ENCODE measurements around the gene GBE1.

DNA sequence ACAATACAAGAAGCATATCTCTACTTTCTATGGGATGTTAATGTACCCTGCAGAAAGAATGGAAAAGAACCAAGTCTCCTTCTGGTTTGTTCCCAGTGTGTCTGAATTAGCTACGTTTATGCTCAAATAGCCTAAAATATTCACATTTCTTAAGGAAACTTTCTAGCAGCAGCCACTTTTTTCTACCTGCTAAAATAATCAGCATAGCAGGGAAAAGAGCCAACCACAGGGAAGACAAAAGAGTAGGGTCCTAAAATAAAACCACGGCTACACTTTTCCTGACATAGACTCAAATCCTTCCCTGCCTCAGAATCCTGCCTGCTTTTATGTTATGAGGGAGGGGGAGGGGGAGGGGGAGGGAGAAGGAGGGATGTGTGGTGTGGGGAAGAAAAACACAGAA lies 136.7 kb downstream of the GBE1 start:
- TF ChIP-seq, protein P1, sequence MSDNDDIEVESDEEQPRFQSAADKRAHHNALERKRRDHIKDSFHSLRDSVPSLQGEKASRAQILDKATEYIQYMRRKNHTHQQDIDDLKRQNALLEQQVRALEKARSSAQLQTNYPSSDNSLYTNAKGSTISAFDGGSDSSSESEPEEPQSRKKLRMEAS (CRISPR knock-in tag; IDR thresholded peaks at IDR 0.05): no peak
- TF ChIP-seq, protein P2, sequence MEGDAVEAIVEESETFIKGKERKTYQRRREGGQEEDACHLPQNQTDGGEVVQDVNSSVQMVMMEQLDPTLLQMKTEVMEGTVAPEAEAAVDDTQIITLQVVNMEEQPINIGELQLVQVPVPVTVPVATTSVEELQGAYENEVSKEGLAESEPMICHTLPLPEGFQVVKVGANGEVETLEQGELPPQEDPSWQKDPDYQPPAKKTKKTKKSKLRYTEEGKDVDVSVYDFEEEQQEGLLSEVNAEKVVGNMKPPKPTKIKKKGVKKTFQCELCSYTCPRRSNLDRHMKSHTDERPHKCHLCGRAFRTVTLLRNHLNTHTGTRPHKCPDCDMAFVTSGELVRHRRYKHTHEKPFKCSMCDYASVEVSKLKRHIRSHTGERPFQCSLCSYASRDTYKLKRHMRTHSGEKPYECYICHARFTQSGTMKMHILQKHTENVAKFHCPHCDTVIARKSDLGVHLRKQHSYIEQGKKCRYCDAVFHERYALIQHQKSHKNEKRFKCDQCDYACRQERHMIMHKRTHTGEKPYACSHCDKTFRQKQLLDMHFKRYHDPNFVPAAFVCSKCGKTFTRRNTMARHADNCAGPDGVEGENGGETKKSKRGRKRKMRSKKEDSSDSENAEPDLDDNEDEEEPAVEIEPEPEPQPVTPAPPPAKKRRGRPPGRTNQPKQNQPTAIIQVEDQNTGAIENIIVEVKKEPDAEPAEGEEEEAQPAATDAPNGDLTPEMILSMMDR (IDR thresholded peaks at IDR 0.05): no peak
- TF ChIP-seq TEAD4 (CRISPR knock-in tag; IDR thresholded peaks at IDR 0.05): no peak
- no peak for TF ChIP-seq NR1H2 (CRISPR knock-in tag; IDR thresholded peaks at IDR 0.05)
- TF ChIP-seq, protein P3, sequence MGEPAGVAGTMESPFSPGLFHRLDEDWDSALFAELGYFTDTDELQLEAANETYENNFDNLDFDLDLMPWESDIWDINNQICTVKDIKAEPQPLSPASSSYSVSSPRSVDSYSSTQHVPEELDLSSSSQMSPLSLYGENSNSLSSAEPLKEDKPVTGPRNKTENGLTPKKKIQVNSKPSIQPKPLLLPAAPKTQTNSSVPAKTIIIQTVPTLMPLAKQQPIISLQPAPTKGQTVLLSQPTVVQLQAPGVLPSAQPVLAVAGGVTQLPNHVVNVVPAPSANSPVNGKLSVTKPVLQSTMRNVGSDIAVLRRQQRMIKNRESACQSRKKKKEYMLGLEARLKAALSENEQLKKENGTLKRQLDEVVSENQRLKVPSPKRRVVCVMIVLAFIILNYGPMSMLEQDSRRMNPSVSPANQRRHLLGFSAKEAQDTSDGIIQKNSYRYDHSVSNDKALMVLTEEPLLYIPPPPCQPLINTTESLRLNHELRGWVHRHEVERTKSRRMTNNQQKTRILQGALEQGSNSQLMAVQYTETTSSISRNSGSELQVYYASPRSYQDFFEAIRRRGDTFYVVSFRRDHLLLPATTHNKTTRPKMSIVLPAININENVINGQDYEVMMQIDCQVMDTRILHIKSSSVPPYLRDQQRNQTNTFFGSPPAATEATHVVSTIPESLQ (CRISPR knock-in tag; IDR thresholded peaks at IDR 0.05): no peak
- TF ChIP-seq, protein P4, sequence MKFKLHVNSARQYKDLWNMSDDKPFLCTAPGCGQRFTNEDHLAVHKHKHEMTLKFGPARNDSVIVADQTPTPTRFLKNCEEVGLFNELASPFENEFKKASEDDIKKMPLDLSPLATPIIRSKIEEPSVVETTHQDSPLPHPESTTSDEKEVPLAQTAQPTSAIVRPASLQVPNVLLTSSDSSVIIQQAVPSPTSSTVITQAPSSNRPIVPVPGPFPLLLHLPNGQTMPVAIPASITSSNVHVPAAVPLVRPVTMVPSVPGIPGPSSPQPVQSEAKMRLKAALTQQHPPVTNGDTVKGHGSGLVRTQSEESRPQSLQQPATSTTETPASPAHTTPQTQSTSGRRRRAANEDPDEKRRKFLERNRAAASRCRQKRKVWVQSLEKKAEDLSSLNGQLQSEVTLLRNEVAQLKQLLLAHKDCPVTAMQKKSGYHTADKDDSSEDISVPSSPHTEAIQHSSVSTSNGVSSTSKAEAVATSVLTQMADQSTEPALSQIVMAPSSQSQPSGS (CRISPR knock-in tag; IDR thresholded peaks at IDR 0.05; ENCODE audit: borderline replicate concordance, low read depth): no peak
- TF ChIP-seq ZNF263 (CRISPR knock-in tag; IDR thresholded peaks at IDR 0.05; ENCODE audit: low read depth): no peak
- no peak for TF ChIP-seq FOXK1 (CRISPR knock-in tag; IDR thresholded peaks at IDR 0.05)
- no peak for TF ChIP-seq ESRRA (CRISPR knock-in tag; IDR thresholded peaks at IDR 0.05; ENCODE audit: borderline replicate concordance)
